ENCODE data around the gene KCNK13.

The KCNK13 gene

GRCh38 chr14:90159688-90160087 lies 97.9 kb downstream of the KCNK13 start:
- Histone ChIP-seq H3K27me3 (ENCODE audit: control insufficient read depth, low read length) (no peaks in the 10 kb centered on the region), H3K4me3 (ENCODE audit: low read length) (no peak overlapping the region), H3K4me2 (ENCODE audit: low read length) (no peak overlapping the region), H3F3A (ENCODE audit: control insufficient read depth, insufficient read depth) (no peaks in the 10 kb centered on the region), H3K9me2 (replicated peaks; ENCODE audit: control insufficient read depth, low read length) (no peaks in the 10 kb centered on the region), H3K79me2 (ENCODE audit: control insufficient read depth, low read length) (no peaks in the 10 kb centered on the region), H4K20me1 (ENCODE audit: control insufficient read depth, insufficient read depth, low read depth, low read length) (no peaks in the 10 kb centered on the region), H3K4me1 (ENCODE audit: control insufficient read depth, low read length) (no peaks in the 10 kb centered on the region), H3K36me3 (ENCODE audit: control insufficient read depth, low read length) (no peaks in the 10 kb centered on the region), H3K9me3 (ENCODE audit: control insufficient read depth, insufficient read depth, low read length) (no peaks in the 10 kb centered on the region), H3K27ac (ENCODE audit: low read depth, low read length) (no peak overlapping the region)
- TF ChIP-seq EZH2phosphoT487 (IDR thresholded peaks at IDR 0.05; ENCODE audit: borderline replicate concordance, low read length) (no peak), CTCF (IDR thresholded peaks at IDR 0.05; ENCODE audit: low read depth, low read length, poor library complexity, severe bottlenecking) (no peak)

- H4K20me1 ChIP-seq (ENCODE audit: control insufficient read depth, insufficient read depth, low read depth, low read length), result no peaks in the 10 kb centered on the region
- no peaks in the 10 kb centered on the region for H3K9me2 ChIP-seq (replicated peaks; ENCODE audit: control insufficient read depth, low read length)
- H3K4me2 ChIP-seq (ENCODE audit: low read length), result no peak overlapping the region
- no peak overlapping the region for H3K27ac ChIP-seq (ENCODE audit: low read depth, low read length)
- H3K27me3 ChIP-seq (ENCODE audit: control insufficient read depth, low read length), result no peaks in the 10 kb centered on the region
- H3K4me3 ChIP-seq (ENCODE audit: low read length), result no peak overlapping the region
- H3K79me2 ChIP-seq (ENCODE audit: control insufficient read depth, low read length), result no peaks in the 10 kb centered on the region
- H3F3A ChIP-seq (ENCODE audit: control insufficient read depth, insufficient read depth), result no peaks in the 10 kb centered on the region
- H3K9me3 ChIP-seq (ENCODE audit: control insufficient read depth, insufficient read depth, low read length), result no peaks in the 10 kb centered on the region
- no peaks in the 10 kb centered on the region for H3K36me3 ChIP-seq (ENCODE audit: control insufficient read depth, low read length)
- no peak for TF ChIP-seq EZH2phosphoT487 (IDR thresholded peaks at IDR 0.05; ENCODE audit: borderline replicate concordance, low read length)
- TF ChIP-seq CTCF (IDR thresholded peaks at IDR 0.05; ENCODE audit: low read depth, low read length, poor library complexity, severe bottlenecking), result no peak
- H3K4me1 ChIP-seq (ENCODE audit: control insufficient read depth, low read length), result no peaks in the 10 kb centered on the region
Measured at GRCh38 chr14:90161129-90161528, 99.3 kb downstream of the KCNK13 start.

GRCh38 chr14:90168425-90169105 lies 106.8 kb downstream of the KCNK13 start:
- no peaks in the 10 kb centered on the region for H3K27me3 ChIP-seq (ENCODE audit: control insufficient read depth, low read length)
- no peaks in the 10 kb centered on the region for H3K4me1 ChIP-seq (ENCODE audit: control insufficient read depth, low read length)
- H4K20me1 ChIP-seq (ENCODE audit: control insufficient read depth, insufficient read depth, low read depth, low read length), result no peaks in the 10 kb centered on the region
- no peaks in the 10 kb centered on the region for H3K9me2 ChIP-seq (replicated peaks; ENCODE audit: control insufficient read depth, low read length)
- no peak overlapping the region for H3K4me3 ChIP-seq (ENCODE audit: low read length)
- no peaks in the 10 kb centered on the region for H3F3A ChIP-seq (ENCODE audit: control insufficient read depth, insufficient read depth)
- no peaks in the 10 kb centered on the region for H3K9me3 ChIP-seq (ENCODE audit: control insufficient read depth, insufficient read depth, low read length)
- H3K4me2 ChIP-seq (ENCODE audit: low read length), result no peak overlapping the region
- no peaks in the 10 kb centered on the region for H3K36me3 ChIP-seq (ENCODE audit: control insufficient read depth, low read length)
- H3K27ac ChIP-seq (ENCODE audit: low read depth, low read length), result no peak overlapping the region
- no peak for TF ChIP-seq EZH2phosphoT487 (IDR thresholded peaks at IDR 0.05; ENCODE audit: borderline replicate concordance, low read length)
- TF ChIP-seq CTCF (IDR thresholded peaks at IDR 0.05; ENCODE audit: low read depth, low read length, poor library complexity, severe bottlenecking), result no peak
- no peaks in the 10 kb centered on the region for H3K79me2 ChIP-seq (ENCODE audit: control insufficient read depth, low read length)
